Measurements from ENCODE around the gene EVC2.

The EVC2 gene

GRCh38 chr4:5713861-5714260 is 5.5 kb upstream of the EVC2 start:
- DNase-seq (ENCODE audit: low spot score), result no peak

- DNase-seq (ENCODE audit: low spot score), result no peak
These were observed 4.6 kb upstream of the EVC2 start for GRCh38 chr4:5712931-5713330.

GRCh38 chr4:5712517-5712916 is 4.2 kb upstream of the EVC2 start:
- no peak for DNase-seq (ENCODE audit: low spot score)

- no peak for DNase-seq (ENCODE audit: low spot score)
These were observed 3.3 kb upstream of the EVC2 start for GRCh38 chr4:5711479-5712184.

GRCh38 chr4:5710961-5711478 is 2.7 kb upstream of the EVC2 start, which contains the start of gene EVC:
TSS of gene EVC (plus strand) at chr4:5711201. CDS start at chr4:5711381, 180 bp downstream.
- DNase-seq (ENCODE audit: low spot score), result peak; percentile 84

- peak; percentile 26 for DNase-seq (ENCODE audit: low spot score)
These were observed 2.0 kb upstream of the EVC2 start for GRCh38 chr4:5710065-5710960.

- DNase-seq (ENCODE audit: low spot score), result no peak
These were observed 832 bp upstream of the EVC2 start for GRCh38 chr4:5709207-5709575.

- DNase-seq (ENCODE audit: low spot score), result no peak
These were observed 446 bp downstream of the EVC2 start for GRCh38 chr4:5707778-5708448.

- no peak for DNase-seq (ENCODE audit: low spot score)
These were observed 993 bp downstream of the EVC2 start for GRCh38 chr4:5707366-5707765.

- no peak for DNase-seq (ENCODE audit: low spot score)
These were observed 1.7 kb downstream of the EVC2 start for GRCh38 chr4:5706486-5707290.

- no peak for DNase-seq (ENCODE audit: low spot score)
These were observed 2.6 kb downstream of the EVC2 start for GRCh38 chr4:5705647-5706320.

- no peak for DNase-seq (ENCODE audit: low spot score)
These were observed 4.1 kb downstream of the EVC2 start for GRCh38 chr4:5704276-5704675.

GRCh38 chr4:5703831-5704230 is 4.5 kb downstream of the EVC2 start:
- no peak for DNase-seq (ENCODE audit: low spot score)

- DNase-seq (ENCODE audit: low spot score), result no peak
These were observed 6.4 kb downstream of the EVC2 start for GRCh38 chr4:5701971-5702370.

GRCh38 chr4:5700459-5700858 is 7.9 kb downstream of the EVC2 start:
- no peak for DNase-seq (ENCODE audit: low spot score)

GRCh38 chr4:5696341-5696740 is 12.0 kb downstream of the EVC2 start:
- no peak for DNase-seq (ENCODE audit: low spot score)

- DNase-seq (ENCODE audit: low spot score), result no peak
These were observed 14.5 kb downstream of the EVC2 start for GRCh38 chr4:5693871-5694270.

- no peak for DNase-seq (ENCODE audit: low spot score)
These were observed 16.7 kb downstream of the EVC2 start for GRCh38 chr4:5691491-5692132.

GRCh38 chr4:5689065-5689464 is 19.3 kb downstream of the EVC2 start:
- no peak for DNase-seq (ENCODE audit: low spot score)

GRCh38 chr4:5686338-5686737 is 22.0 kb downstream of the EVC2 start:
- no peak for DNase-seq (ENCODE audit: low spot score)

- no peak for DNase-seq (ENCODE audit: low spot score)
These were observed 23.1 kb downstream of the EVC2 start for GRCh38 chr4:5685296-5685695.

Data from iPS-NIHi11 (cell line).